Measurements from ENCODE around the gene MNAT1.

Gene MNAT1

DNA sequence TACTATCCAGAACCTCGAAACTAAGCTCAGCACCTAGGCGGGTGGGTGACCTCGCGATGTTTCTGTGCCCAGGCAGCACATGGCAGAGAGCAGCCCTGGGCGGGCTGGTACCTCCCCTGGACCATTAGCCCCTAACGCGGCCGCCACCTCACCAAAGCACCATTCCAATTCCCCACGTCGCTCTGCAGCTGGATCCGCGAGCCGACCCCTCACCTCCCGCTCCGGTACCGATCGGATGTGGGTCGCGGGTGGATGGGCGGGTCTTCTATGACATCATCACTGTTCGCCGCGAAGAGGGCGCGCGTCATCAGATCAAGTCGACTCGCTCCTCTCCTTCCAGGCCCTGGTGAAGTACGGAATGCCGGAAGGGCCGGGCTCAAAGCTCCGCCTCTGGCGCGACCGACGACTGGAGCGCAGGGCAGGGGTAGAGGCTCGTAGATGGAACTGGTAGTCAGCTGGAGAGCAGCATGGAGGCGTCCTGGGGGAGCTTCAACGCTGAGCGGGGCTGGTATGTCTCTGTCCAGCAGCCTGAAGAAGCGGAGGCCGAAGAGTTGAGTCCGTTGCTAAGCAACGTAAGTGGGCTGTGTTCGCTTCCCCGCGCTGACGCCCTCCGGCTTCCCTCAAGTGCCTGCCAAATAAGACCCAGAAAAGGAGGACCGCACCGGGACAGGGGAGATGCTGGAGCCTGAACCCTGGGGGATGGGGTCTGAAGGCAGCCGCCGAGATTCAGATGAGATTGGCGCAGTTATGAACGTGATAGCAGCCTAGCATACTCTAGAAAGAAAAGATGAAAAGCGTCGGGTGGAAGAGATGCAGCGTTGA, 246.5 kb downstream of the MNAT1 start, which contains the start of the genes SLC38A6 and TRMT5:
SLC38A6 (plus strand) TSS at position 435 of the 822 bp plus-strand sequence; CDS start at position 468, 33 bp downstream.
TRMT5 (minus strand) TSS at position 269 of the 822 bp plus-strand sequence; CDS start at position 163, 106 bp downstream.
- Histone ChIP-seq H3K4me1 (ENCODE audit: insufficient read depth, low read length, poor library complexity, severe bottlenecking) (peaks cover 34% of the 10 kb centered on the region), H3K4me3 (ENCODE audit: low read length, poor library complexity, severe bottlenecking) (peak within 1 kb of the TSS; percentile 85), H4K20me1 (ENCODE audit: insufficient read depth, low read length, poor library complexity, severe bottlenecking) (no peaks in the 10 kb centered on the region), H3K9me2 (replicated peaks; ENCODE audit: low read depth, low read length) (no peaks in the 10 kb centered on the region), H3K9me3 (ENCODE audit: insufficient read depth, low read depth, low read length) (no peaks in the 10 kb centered on the region), H3K27me3 (ENCODE audit: insufficient read depth, low read length, poor library complexity, severe bottlenecking) (no peaks in the 10 kb centered on the region), H2AFZ (ENCODE audit: low read length) (peak within 1 kb of the TSS; percentile 80), H3K79me2 (ENCODE audit: insufficient read depth, low read length) (peaks cover 4% of the 10 kb centered on the region; the same call in 1 of the 2 replicates), H3K4me2 (ENCODE audit: low read depth, low read length, poor library complexity, severe bottlenecking) (peak within 1 kb of the TSS; percentile 96), H3K9ac (ENCODE audit: low read depth, low read length, poor library complexity, severe bottlenecking) (peak within 1 kb of the TSS; percentile 73), H3F3A (ENCODE audit: low read depth) (no peaks in the 10 kb centered on the region; the same call in 1 of the 2 replicates), H3K36me3 (ENCODE audit: insufficient read depth, low read length) (no peaks in the 10 kb centered on the region)
- TF ChIP-seq EZH2phosphoT487 (IDR thresholded peaks at IDR 0.05; ENCODE audit: borderline replicate concordance) = no peak
- TF ChIP-seq, protein P1, sequence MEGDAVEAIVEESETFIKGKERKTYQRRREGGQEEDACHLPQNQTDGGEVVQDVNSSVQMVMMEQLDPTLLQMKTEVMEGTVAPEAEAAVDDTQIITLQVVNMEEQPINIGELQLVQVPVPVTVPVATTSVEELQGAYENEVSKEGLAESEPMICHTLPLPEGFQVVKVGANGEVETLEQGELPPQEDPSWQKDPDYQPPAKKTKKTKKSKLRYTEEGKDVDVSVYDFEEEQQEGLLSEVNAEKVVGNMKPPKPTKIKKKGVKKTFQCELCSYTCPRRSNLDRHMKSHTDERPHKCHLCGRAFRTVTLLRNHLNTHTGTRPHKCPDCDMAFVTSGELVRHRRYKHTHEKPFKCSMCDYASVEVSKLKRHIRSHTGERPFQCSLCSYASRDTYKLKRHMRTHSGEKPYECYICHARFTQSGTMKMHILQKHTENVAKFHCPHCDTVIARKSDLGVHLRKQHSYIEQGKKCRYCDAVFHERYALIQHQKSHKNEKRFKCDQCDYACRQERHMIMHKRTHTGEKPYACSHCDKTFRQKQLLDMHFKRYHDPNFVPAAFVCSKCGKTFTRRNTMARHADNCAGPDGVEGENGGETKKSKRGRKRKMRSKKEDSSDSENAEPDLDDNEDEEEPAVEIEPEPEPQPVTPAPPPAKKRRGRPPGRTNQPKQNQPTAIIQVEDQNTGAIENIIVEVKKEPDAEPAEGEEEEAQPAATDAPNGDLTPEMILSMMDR (conservative IDR thresholded peaks at IDR 0.05; ENCODE audit: low read length) = no peak

DNA sequence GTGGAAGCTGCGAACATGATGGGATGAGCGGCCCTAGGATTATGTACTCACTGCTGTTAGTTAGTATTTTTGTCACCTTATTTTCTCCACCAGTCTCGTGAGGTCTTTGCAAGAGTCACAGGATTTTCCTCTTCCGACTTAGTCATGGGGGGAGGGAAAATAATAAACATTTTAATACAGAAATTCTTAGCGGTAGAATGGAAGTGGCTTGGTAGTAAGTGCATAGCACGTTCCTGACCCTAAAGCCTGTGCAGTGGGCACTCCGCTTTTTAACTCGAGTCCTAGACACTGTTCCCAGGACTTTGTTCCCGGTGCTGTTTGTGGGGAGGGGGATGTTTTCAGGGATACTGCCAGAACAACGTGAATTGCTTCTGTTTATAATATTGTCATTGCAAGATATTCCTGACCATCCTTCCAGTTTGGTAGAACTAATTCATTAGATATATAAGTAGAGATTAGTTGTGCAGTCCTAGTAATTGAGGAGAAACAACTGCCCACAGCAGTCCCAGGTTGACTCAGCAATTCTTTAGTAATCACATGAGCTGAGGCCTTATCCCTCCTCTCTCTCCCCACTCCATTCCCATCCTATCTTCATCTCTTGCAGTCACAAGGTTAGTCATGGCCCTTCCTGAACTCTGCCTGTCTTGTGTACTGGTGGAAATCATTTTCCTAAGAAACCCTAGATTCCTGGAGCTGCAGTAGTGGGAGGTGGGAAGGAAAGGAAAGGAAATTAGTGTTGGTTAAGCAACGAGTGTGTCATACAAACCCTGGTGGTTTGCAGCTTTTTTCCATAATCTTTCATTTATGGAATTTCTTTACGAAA, 247.3 kb downstream of the MNAT1 start:
- no peaks in the 10 kb centered on the region for H3K27me3 ChIP-seq (ENCODE audit: insufficient read depth, low read length, poor library complexity, severe bottlenecking)
- H3F3A ChIP-seq (ENCODE audit: low read depth) = no peaks in the 10 kb centered on the region; the same call in 1 of the 2 replicates
- H3K9me3 ChIP-seq (ENCODE audit: insufficient read depth, low read depth, low read length) = no peaks in the 10 kb centered on the region
- H3K4me1 ChIP-seq (ENCODE audit: insufficient read depth, low read length, poor library complexity, severe bottlenecking) = peaks cover 36% of the 10 kb centered on the region
- H3K4me3 ChIP-seq (ENCODE audit: low read length, poor library complexity, severe bottlenecking) = peak overlapping the region; percentile 85
- peak overlapping the region; percentile 96 for H3K4me2 ChIP-seq (ENCODE audit: low read depth, low read length, poor library complexity, severe bottlenecking)
- peaks cover 4% of the 10 kb centered on the region; the same call in 1 of the 2 replicates for H3K79me2 ChIP-seq (ENCODE audit: insufficient read depth, low read length)
- peak overlapping the region; percentile 73 for H3K9ac ChIP-seq (ENCODE audit: low read depth, low read length, poor library complexity, severe bottlenecking)
- H3K9me2 ChIP-seq (replicated peaks; ENCODE audit: low read depth, low read length) = no peaks in the 10 kb centered on the region
- H4K20me1 ChIP-seq (ENCODE audit: insufficient read depth, low read length, poor library complexity, severe bottlenecking) = no peaks in the 10 kb centered on the region
- peak overlapping the region; percentile 80 for H2AFZ ChIP-seq (ENCODE audit: low read length)
- TF ChIP-seq, protein P1 (conservative IDR thresholded peaks at IDR 0.05; ENCODE audit: low read length) = no peak
- TF ChIP-seq EZH2phosphoT487 (IDR thresholded peaks at IDR 0.05; ENCODE audit: borderline replicate concordance) = no peak
- H3K36me3 ChIP-seq (ENCODE audit: insufficient read depth, low read length) = no peaks in the 10 kb centered on the region

DNA sequence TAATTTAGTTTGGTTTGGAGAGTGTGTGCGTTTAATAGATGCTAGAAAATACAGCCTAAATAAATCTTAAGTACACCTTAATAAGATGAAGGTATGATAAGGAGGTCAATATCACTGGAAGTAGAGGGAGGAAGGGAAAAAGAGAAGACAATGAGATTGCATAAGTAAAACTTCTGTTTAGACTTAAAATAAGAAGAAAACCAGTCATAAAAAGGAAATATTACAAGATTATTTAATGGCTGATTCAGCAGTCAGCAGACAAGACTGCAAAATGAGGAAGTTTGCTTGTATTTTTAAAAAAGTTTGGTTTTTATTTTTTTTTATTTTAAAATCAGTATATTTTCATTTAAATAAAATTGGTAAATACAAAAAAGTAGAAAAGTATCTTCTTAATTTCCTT, 249.6 kb downstream of the MNAT1 start:
- H3K4me1 ChIP-seq (ENCODE audit: insufficient read depth, low read length, poor library complexity, severe bottlenecking) = peaks cover 30% of the 10 kb centered on the region
- H3K27me3 ChIP-seq (ENCODE audit: insufficient read depth, low read length, poor library complexity, severe bottlenecking) = no peaks in the 10 kb centered on the region
- H3F3A ChIP-seq (ENCODE audit: low read depth) = no peaks in the 10 kb centered on the region
- H3K4me2 ChIP-seq (ENCODE audit: low read depth, low read length, poor library complexity, severe bottlenecking) = no peak overlapping the region
- H3K4me3 ChIP-seq (ENCODE audit: low read length, poor library complexity, severe bottlenecking) = no peak overlapping the region
- no peak overlapping the region for H2AFZ ChIP-seq (ENCODE audit: low read length)
- H3K9me2 ChIP-seq (replicated peaks; ENCODE audit: low read depth, low read length) = no peaks in the 10 kb centered on the region
- no peaks in the 10 kb centered on the region for H3K9me3 ChIP-seq (ENCODE audit: insufficient read depth, low read depth, low read length)
- peaks cover 4% of the 10 kb centered on the region; the same call in 1 of the 2 replicates for H3K79me2 ChIP-seq (ENCODE audit: insufficient read depth, low read length)
- H3K9ac ChIP-seq (ENCODE audit: low read depth, low read length, poor library complexity, severe bottlenecking) = no peak overlapping the region
- H4K20me1 ChIP-seq (ENCODE audit: insufficient read depth, low read length, poor library complexity, severe bottlenecking) = no peaks in the 10 kb centered on the region
- H3K36me3 ChIP-seq (ENCODE audit: insufficient read depth, low read length) = no peaks in the 10 kb centered on the region
- no peak for TF ChIP-seq EZH2phosphoT487 (IDR thresholded peaks at IDR 0.05; ENCODE audit: borderline replicate concordance)
- TF ChIP-seq, protein P1 (conservative IDR thresholded peaks at IDR 0.05; ENCODE audit: low read length) = no peak
